HG02571 (cell line): ENCODE results near the gene NDUFAF8.
A peak's percentile ranks its signal among the peaks of the same experiment; 100 is the strongest.
"Not testable (repeated sequence)": the region's sequence is repeated elsewhere in the genome, so short reads cannot be mapped to it uniquely, and the experiment has no call there.

ENCODE experiments used
- ATAC-seq: cut with Tn5 transposase; IDR thresholded peaks from one replicate; pipeline ENCODE4 v1.9.1; 2021; ENCODE audit warnings: mild to moderate bottlenecking, moderate library complexity; ENCODE audit not compliant: unreplicated experiment

The NDUFAF8 gene

DNA sequence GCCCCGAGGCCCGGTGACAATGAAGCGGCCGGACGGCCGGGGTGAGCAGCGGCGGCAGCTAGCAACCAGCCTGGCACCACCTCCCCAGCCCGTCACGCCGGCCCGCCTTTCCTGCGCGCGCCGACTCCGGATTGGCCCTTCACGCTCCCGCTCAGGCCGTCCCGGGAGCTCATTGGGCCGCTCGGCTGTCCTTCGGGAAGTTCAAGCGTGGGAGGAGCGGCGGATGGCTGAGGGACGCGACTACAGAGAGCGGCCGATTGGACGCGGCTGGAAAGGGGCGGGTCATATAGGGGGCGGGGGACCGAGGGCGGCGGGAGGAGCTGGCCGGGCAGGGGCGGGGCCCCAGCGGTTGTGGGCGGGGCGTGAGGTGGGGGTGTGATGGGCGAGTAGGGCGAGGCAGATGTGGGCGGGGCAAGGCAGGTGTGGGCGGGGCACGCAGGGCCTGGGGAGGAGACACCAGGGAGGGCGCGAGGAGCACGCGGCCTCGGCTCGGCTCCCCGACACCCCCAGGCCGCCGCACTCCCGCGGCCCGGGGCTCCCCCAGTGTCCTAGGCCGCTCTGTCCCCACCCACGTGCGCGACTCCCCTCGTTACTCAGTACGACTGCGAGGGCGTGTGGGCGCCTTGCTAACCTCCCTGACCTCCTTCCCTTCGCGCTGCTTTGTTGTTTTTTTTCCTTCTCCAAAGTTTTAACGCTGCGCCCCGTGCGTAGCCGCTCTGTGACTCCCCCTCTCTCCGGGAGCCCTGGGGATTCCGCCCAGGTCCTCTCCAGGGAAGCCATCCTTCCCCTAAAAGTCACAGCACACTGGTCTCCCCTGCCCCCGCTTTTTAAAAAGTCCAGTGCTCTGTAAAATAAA lies 16.0 kb upstream of the NDUFAF8 start, which contains the start of gene CEP131:
TSS of gene CEP131 (minus strand) at position 60 of the 856 bp plus-strand sequence. CDS start 2,909 bp downstream, outside the sequence.
- peak; percentile 93 for ATAC-seq

DNA sequence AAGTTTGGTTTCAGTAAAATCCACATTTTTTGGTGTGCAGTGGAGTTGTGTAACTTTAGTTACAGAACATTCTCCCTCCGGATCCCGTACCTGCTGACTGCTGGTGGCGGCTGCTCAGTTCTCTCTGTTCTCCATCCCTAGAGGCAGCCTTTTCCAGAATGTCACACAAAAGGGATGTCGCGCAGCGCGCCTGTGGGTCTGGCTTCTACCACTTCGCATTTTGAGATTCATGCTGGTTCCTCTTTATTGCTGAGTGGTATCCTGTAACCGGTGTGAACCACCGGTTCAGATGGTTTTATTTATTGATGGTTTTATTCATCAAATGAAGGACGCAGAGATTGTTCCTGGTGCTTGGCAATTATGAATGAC lies 15.4 kb upstream of the NDUFAF8 start:
- ATAC-seq: no peak

DNA sequence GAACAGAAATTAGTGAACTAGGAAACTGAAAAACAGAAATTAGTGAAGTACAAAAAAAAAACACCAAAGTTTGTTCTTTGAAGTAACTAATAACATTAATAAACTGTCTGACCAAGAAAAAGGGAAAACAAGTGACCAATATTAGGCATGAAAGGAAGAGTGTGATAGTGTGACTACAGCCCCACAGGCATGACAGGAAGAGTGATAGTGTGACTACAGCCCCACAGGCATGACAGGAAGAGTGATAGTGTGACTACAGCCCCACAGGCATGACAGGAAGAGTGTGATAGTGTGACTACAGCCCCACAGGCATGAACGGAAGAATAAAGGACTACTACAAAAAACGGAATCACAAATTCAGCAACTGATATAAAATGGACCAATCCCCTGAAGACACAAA lies 11.5 kb upstream of the NDUFAF8 start:
- ATAC-seq: not testable (repeated sequence)

DNA sequence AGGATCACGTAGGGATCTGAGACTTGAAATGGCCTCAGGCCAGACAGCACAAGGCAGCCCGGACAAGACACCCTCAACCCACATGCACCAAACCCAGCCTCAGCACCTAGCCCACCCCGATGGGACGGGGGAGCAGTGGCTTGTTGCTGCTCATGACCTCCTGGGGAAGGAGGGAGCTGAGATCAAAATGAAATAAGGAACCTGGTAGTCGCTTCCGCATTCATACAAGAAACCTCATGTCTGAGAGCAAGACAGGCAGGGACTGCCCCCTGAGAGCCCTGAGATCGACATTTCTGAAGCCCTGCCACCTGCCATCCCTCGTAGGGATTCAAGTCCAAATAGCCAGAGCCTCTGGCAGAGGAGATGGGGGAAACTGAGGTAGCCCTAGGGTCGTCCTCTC lies 10.7 kb upstream of the NDUFAF8 start:
- ATAC-seq: no peak

DNA sequence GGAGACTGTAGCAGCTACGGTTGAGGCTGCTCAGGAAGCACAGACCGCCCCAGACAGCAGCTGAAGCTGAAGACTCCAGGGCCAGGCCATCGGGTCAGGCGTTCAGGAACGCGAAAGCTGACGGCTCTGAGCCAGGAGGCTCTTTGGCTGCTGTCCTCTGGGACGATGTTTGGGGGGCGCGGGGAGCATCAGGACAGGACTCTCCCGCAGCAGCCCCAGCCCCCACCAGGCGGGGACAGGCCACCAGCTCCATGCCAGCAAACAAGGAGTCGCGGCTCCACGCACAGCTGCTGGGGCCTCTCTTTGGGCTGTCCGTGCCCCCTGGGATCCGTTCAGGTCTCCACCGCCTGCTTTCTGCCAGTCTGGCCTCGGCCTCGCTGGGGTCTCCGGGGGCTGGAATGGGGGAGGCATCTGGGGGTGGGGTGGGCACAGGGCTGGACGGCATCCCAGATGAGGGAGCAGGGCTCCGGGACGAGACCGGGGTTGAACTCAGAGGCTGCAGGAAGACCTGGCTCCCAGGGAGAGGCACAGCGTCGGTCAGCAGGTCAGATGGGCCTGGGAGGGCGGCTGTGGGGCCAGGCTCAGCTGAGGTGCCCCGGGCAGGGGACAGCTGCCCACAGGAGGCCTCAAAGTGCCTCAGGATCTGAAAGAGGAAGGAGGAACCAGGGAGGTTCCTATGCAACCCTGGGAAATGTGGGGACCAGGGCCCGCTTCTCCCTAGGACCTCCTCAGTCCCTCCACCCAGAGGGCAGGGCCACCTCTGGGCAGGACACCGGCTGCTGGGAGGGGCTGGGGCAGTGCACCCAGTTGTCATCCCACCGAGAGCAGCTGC lies 10.1 kb upstream of the NDUFAF8 start:
- no peak for ATAC-seq

DNA sequence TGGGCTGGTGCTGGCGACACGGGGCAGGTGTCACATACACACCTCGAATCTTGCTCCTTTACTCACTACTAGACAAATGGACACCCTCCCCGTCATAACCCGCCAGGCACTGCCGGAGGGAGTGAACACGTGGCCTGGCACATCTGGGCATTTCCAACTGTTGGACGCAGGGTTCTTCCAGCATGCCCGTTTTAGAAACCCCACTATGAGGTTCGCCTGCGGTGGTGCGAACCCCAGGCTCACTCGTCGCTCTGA lies 9.5 kb upstream of the NDUFAF8 start:
- ATAC-seq: no peak

DNA sequence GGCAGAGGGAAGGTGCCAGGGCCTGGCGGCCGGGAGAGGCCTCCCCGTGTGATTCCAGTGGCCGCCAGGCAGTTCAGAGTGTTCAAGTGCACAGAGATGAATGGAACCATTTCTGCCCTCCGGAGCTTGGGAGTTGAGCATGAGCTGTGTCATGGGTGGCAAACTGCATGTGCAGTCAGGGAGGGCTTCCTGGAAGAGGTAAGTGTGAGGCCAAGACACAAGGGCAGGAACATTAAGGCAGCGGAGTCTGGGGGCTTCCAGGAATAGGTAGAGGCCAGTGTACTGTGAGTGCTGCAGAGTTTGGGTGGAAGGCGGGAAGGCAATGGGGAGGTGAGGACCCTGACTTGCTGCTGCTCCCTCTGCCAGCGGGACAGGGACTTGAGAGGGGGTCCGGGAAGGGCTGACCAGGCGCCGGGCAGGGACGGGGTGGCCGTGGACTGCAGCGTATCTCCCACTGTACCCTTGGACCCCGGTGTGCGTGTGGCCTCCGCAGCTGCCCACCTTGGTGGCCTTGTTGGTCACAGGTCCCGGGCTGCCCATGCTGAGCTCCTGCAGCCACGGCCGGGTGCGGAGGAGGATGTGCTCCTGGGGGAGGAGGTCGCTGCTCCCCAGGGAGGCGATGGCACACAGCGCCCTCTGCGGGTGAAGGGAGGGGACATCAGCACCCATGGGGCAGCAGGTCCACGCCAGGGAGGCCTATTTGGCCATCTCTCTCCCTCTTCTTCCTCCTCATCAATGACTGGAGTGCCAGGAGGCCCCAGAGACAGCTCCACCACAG lies 8.9 kb upstream of the NDUFAF8 start:
- no peak for ATAC-seq

DNA sequence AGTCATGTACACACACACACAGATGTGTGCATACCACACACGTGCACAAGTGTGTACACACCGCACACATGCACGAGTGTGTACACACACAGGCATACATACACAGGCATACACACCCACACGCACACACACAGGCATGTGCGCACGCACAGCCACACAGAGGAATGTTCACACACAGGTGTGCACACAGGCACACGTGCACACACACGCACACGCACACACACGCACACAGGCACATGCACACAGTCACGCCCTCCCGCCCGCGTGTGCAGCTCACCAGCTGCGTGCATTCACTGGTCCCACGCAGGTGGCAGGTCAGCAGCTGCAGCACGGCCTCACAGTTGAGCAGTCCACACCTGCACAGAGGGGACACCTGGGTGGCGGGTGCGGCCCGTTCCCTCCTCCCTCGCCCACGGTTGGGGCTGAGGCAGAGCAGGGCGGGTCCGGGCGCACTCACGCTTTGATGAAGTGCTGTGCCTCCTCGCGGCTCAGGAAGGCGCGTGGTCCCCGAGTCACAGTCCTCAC lies 7.9 kb upstream of the NDUFAF8 start:
- no peak for ATAC-seq

DNA sequence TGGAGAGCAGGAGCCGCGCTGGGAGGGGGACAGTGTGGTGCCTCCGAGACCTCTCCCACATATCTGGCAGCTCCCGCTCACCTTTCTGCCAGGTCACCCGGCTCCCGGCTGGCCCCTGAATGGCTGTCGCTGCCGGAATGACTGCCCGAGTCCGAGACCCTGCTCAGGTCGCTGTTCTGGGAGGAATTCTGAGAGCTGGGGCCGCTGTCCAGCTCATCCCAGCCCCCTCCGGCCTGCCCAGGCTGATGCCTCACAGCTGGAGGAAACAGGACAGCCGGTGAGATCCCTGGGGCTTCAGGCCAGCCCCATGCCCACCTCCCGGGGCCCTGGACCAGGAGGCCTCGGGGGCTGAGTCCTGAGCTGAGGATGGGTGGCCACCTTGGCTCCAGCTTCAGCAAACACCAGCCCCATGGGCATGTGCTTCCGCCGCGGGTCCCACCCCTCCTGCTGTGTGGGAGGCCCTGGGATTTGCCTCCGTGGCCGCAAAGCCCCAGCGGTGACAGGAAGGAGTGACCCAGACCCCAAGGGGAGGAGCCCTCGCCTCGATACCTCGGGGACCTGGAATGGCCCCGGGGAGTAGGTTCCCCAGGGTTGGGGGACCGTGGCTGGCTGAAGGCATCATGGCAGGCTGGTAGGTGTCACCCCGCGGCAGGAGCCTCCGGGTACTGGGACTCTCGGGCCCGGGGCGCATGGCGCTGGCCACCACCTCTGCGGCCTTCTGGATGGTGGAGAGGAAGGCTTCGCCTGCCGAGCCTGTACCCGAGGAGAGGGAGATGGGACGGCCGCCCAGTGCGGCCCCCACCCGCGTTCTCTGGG lies 7.1 kb upstream of the NDUFAF8 start:
- no peak for ATAC-seq

DNA sequence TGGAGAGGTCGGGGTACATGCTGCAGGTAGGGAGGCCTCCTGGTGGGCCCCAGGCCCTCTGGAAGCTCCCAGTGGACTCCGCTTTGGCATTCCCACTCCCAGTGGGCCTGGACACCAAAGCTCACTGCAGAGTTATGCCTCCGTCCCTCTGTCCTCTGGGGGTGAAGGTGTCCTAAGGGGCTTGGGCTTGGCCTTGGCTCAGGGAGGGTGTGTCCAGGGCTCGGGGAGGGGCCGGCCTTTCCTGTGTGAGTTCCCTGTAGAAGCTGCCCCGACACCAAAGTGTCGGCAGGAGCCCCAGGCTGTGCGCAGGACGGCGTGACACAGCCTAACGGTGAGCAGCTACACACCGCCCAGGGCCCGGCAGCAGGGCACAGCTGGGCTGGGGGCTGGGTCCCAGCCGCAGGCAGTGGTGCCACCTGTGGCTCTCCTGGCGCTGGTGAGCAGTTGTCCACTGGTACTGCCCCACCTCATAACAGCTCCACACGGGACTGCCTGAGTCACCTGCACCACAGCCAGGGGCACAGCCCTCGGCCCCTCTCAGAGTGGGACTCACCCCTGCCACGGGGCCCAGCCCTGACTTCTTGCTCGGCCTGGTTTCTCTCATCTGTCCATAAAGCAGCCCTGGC lies 6.4 kb upstream of the NDUFAF8 start:
- no peak for ATAC-seq

DNA sequence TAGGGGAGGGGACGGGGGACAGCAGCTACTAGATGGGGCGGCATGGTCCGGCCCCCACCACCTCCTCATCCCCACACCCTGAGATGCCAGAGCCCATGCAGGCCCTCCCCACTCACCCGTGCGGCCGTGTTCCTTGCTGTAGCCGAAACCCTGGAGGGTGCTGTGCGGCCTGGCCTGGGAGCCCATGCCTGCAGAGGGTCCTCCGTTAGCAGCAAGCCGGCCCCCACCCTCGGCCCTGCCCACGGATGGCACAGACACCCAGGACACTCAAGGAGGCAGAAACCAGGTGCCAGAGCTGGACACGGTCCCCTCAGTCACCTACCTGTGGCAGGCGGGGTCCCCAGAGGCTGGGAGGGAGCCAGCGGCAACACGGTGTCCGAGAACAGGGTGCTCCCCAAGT lies 5.8 kb upstream of the NDUFAF8 start:
- no peak for ATAC-seq

DNA sequence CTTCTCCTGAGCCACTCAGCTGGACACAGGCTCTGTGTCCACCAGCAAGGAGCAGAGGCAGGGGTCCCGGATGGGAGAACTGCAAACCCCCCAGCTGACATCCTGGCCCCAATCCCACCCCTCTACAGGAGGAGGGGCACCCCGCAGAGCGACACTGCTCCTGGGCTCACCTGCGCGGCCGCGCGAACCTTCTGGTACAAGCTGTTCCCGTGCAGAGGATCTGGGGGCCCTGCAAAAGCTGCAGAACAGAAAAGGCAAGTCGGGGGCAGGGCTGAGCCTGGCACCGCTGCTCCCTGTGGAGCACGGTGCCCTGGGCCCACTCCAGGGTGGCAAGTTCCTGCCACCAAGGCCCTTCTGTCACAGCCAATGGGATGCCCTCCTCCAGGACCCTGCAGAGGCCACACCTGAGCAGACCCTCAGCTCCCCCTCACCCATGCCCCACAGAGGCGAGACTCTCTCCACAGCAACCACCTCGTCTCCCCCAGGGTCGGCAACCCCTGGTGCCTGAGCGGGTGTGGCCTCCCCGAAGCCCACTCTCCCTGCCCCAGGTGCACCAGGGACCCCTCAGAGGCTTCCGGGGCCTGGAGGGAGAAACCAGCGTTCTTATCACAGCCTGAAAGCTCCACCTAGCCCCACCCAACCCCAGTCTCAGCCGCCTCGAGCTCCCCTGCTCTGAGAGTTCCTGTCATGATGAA lies 5.2 kb upstream of the NDUFAF8 start:
- ATAC-seq: no peak

DNA sequence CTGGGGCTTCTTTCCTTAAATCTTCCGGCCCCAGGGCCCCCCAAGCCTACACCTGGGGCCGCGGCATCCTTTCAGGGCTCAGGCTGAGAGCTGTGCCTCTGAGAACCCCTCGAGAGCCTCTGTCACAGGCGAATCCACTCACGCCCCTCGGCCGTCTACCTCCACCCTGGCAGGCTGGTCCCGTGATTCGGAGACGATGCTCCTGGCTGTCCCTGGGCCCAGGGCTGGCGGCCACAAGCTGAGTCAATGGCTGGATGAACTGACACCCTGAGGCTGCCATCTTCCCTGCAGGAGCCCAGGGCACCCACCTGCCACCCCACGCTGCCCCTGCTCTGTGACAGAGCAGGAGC lies 4.6 kb upstream of the NDUFAF8 start:
- no peak for ATAC-seq

DNA sequence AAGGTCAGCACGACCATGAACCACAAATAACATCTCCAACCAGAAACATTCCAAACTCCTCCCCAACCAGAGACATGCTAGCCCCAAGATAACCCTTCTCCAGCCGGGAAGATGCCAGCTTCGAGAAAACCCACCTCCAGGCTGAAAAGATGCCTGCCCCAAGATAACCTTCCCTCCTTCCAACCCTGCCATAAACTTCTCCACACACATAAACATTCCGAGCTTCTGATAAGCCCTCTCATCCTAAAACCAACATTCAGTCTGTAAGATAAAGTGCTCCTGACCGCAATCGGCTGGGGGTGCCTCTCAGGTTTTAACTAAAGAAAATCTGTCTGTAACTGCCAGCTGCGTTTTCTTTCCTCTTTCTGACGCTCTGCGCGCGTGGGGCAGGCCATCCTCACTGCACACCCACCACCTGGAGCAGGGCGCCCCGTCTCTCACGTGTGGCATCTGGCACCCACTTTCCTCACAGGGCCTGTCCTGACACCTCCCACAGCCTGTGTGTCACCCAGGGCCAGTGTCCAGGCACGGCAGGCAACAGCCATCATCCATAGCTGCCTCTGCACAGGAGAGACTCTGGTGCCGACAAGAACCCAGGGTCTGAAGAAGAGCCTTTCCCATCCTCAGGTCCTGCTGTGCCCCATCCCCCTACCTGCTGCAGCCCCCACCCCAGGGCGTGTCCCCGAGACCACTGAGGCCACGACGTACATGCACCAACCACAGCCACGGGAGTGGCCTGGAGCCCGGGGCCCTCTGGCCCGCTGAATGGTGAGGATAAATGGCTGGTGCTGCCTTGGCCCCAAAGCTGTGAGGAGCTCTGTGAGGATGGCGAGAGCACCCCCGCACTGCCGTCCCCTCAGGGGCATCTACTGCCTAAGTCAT lies 3.9 kb upstream of the NDUFAF8 start:
- no peak for ATAC-seq

DNA sequence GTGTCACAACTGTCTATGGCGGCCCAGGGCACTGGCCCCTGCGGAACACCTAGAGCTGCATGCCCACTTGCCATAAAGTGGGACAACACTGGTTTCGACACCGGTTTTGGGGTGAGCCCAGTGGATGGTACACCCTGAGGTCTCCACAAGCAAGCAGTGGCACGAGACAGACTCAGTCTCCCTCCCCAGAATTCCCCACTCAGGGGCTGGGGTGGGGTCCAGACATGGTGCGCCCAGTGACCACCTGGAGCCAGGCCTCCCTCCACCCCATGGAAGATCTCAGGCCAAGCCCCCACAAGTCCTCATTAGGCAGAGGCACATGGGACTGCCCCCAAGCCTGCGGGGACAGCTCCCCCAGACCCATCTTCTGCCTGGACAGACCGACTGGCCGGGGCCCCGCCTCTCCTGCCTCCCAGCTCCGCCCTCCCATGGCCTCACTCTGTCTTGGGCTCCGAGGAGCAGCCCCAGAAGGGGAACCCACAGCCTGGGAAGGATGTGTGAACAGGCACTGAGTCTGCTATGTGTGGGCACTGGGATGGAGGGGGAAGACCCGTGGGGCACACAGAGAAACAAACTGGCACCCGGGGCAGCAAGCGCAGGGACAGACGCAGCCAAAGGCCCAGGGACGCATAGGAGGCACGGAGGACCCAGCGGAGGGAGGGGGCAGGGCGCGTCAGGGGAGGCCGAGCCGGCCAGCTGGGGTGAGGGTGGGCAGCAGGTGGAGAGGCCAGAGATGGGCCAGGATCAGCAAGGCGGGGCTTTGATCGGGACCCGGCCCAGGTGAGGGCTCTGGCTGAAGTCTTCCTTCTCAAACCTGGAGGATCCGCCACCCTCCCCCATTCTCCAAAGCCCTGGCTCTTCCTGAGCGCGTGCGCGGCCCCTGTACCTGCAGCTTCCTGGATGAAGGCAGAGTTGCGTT lies 3.0 kb upstream of the NDUFAF8 start:
- ATAC-seq: no peak

DNA sequence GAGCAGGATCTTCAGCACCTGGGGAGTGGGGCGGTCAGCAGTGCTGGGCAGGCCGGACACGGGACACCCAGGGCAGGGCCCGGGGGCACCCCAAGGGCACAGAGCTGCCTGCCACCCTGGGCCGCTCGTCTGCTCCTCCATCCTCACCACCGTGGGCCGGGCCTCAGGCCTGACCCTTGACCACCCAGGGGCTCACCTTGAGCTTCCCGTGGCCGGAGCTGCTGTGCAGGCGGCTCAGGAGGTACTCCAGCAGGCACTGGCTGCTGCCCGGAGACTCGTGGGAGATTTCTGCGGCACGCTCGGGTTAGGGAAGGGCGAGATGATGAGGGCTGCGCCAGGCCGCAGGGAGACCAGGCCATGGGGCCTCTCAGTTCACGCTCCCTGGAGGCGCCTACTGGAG lies 2.3 kb upstream of the NDUFAF8 start:
- no peak for ATAC-seq
